ENCODE data around the gene CHKA. TPM values are rescaled to one million over a fixed set of nuclear protein-coding genes. Genes with fewer than 3 reads are reported as not detected.

Gene CHKA
- total and polyA plus RNA-seq, 9 of the 15 experiments (the other 6 are each of a cell fraction or from before 2014, with no cell fraction given), result 3.6 to 37.0 (median 30.2) TPM

DNA sequence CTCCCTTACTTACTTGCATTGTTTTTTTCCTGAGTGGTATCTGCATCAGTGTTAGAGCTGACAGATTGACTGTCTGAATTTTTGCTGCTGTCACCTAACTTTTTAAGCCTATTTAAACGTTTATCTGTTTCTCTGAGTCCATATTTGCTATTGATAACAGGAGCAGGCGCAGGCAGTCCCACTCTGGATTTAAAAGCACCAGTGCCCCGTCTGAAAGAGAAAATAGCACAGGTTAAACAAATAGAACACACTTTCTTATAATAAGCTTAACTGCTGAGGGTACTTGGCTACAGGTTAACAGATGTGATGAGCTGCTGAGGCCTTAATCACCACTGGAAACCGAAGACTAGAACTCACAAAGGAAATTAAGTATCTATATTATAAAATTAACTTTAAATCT lies 45.8 kb upstream of the CHKA start:
- Histone ChIP-seq H3K27me3 (ENCODE audit: control insufficient read depth in 2 of 2, insufficient read depth in 2 of 2, low read length in 2 of 2) (no peaks in the 10 kb centered on the region), H4K20me1 (replicated peaks; ENCODE audit: control insufficient read depth, insufficient read depth, low read length) (no peaks in the 10 kb centered on the region), H3K79me2 (ENCODE audit: control insufficient read depth, insufficient read depth, low read length) (no peaks in the 10 kb centered on the region), H3K4me2 (ENCODE audit: insufficient read depth, low read length) (no peak overlapping the region), H3K4me3 (no peak overlapping the region), H2AFZ (ENCODE audit: low read depth, low read length) (no peak overlapping the region), H3K36me3 (ENCODE audit: control insufficient read depth, insufficient read depth, low read length) (peaks cover 54% of the 10 kb centered on the region), H3K27ac (ENCODE audit: extremely low read depth, low read depth, low read length) (no peak overlapping the region), H3K9me1 (ENCODE audit: control insufficient read depth, insufficient read depth, low read length) (no peaks in the 10 kb centered on the region), H3K9ac (ENCODE audit: insufficient read depth in 1 of 2, low read depth in 2 of 2, low read length in 2 of 2) (no peak overlapping the region), H3K9me3 (replicated peaks; ENCODE audit: control insufficient read depth, insufficient read depth, low read depth, low read length) (no peaks in the 10 kb centered on the region), H3K4me1 (replicated peaks in 1 of 2; ENCODE audit: control insufficient read depth in 2 of 2, insufficient read depth in 2 of 2, low read length in 2 of 2) (no peaks in the 10 kb centered on the region)
- 54% methylated on average over 4 of the region's 4 CpGs for WGBS (ENCODE audit: insufficient coverage, low coverage, missing lambda C conversion rate)
- no peak for TF ChIP-seq RFX1 (IDR thresholded peaks at IDR 0.05)
- TF ChIP-seq GABPA (tag; conservative IDR thresholded peaks at IDR 0.05; ENCODE audit: low read depth), result no peak
- no peak for TF ChIP-seq ZNF280A (IDR thresholded peaks at IDR 0.05; ENCODE audit: low read depth, partially characterized antibody)
- TF ChIP-seq RREB1 (CRISPR knock-in tag; IDR thresholded peaks at IDR 0.05), result no peak
- TF ChIP-seq NCOA2 (IDR thresholded peaks at IDR 0.05; ENCODE audit: partially characterized antibody in 2 of 2), result no peak
- TF ChIP-seq ZNF311 (CRISPR knock-in tag; IDR thresholded peaks at IDR 0.05), result no peak
- TF ChIP-seq ZNF174 (CRISPR knock-in tag; IDR thresholded peaks at IDR 0.05), result no peak
- TF ChIP-seq, protein P1, sequence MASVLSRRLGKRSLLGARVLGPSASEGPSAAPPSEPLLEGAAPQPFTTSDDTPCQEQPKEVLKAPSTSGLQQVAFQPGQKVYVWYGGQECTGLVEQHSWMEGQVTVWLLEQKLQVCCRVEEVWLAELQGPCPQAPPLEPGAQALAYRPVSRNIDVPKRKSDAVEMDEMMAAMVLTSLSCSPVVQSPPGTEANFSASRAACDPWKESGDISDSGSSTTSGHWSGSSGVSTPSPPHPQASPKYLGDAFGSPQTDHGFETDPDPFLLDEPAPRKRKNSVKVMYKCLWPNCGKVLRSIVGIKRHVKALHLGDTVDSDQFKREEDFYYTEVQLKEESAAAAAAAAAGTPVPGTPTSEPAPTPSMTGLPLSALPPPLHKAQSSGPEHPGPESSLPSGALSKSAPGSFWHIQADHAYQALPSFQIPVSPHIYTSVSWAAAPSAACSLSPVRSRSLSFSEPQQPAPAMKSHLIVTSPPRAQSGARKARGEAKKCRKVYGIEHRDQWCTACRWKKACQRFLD (CRISPR knock-in tag; IDR thresholded peaks at IDR 0.05), result no peak
- intact Hi-C loops (cut with micrococcal nuclease), result no loop called here
- ATAC-seq, result no peak
- CTCF ChIA-PET (ENCODE audit: low intra/inter-chr PET ratio), result no interaction called here
- POLR2A ChIA-PET, result interaction anchor here (1.1 to 1.6 kb wide), 3 partner anchors 9 to 41 kb away, joined by 3 to 4 read pairs (median 4); no protein-coding TSS in a partner anchor
- BruUV-seq (replicated peaks), result no TSS peak
- in situ Hi-C loops (cut with MboI), result no loop called here
- no peak for DNase-seq (ENCODE audit: extremely low read depth in 1 of 4, low spot score in 3 of 4)
- FAIRE-seq, result no peak
